Right ventricle myocardium inferior (tissue), 1 donor: ENCODE data around the gene NUMA1. TPM values are rescaled to one million over a fixed set of nuclear protein-coding genes. Genes with fewer than 3 reads are reported as not detected.

Source experiments
- ATAC-seq: fragments of 200-7000 bp; cut with Tn5 transposase; one replicate; pipeline ENCODE4 v1.9.1; 2020; ENCODE audit warnings: mild to moderate bottlenecking, moderate library complexity
- DNase-seq: peaks from one replicate; pipeline ENCODE4 v3.0.0; 2021; ENCODE audit errors: missing footprints
- intact Hi-C: fragments of 100-400 bp; cut with DNase I; formaldehyde crosslinking; loops from one replicate; pipeline ENCODE4 v1.11.0; 2022
- total RNA-seq: library from RNA; stranded (reverse); fragmentation: NEBNext Ultra II Directional; extraction: Animal tissue kit (Norgen Biotek cat#: 25700); gene quantifications from one replicate; pipeline ENCODE4 v1.2.1, GENCODE V29; 2021
- donor health status: DM: no; HTN: yes; CAD: no; lungs with severe emphysema.

NUMA1 gene
- total RNA-seq, 1 donor from 2014 or later, result 81.3 TPM

DNA sequence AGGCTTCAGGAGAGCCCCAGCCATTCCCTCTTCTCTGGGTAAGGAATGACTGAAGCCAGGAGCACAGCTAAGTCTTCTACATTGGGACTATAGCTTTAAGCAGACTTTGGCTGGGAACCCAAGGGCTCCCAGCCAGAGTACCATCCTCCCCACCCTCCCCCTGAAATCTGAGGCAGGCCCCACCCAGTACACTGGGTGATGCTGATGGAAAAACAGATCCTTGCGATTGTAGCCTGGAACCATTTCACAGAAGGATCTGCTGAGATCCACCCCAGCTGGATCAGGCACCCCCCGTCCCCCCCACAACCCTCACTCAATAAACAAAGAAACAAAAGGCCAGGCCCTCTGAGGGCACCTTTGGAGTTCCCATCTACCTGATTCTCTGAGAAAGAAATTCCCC, 41.9 kb downstream of the NUMA1 start:
- ATAC-seq, result peak; percentile 70
- intact Hi-C loops, result no loop called here

DNA sequence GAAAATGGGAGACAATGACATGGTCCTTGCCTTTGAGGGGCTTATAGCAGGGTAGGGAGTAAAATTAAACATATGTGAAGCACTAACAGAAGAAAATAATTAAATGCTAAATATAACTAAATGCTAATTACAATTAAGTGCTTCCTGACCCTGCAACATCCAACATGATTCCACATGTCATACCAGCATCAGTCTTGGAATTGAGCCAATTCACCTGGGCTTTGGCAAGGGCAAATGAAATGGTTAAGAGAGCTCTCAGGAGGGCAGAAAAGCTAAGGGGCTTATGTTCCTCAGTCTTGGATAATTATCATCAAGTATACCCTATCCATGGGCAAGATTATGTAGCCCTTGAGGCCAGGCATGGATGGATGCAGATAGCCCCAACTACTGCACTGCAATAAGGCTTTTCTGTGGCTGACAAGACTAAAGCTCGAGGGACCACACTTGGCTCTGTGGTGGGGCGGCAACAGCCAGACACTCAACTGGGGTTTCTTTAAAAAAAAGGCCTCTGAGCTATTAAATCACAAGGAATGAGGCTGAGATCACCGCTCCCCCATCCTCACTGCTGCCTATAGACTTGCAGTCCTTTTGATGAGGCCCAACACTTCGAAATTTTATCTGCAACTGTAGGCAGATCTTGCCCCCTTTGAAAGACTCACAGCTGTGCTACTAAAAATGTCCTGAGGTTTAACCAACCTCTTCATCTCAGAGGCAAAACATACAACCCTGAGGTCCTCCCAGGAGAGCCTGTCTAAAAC, 42.6 kb downstream of the NUMA1 start:
- intact Hi-C loops, result no loop called here
- DNase-seq (no peak), ATAC-seq (peak; percentile 23)

More for the DNA sequence above, 41.9 kb downstream of the NUMA1 start:
- no peak for DNase-seq

DNA sequence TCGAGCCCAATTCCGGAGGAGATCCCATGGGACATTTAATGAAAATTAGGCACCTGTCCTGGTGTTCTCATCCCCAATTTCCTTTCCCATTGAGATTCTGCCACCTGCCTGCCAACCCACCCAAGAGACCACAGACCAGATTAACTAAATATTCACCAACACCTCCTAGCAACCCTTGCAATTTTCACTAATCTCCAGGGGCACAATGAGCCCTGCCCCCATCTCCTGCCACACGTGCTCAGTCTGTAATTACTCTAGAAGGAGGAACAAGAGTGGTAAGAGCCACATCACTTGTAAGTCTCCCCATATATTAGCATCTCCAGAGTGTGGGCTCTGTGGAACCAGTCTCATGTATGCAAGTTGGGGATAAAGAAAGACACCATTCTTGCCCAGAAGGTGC, 43.7 kb downstream of the NUMA1 start:
- no peak for DNase-seq
- intact Hi-C loops, result no loop called here
- ATAC-seq, result no peak

DNA sequence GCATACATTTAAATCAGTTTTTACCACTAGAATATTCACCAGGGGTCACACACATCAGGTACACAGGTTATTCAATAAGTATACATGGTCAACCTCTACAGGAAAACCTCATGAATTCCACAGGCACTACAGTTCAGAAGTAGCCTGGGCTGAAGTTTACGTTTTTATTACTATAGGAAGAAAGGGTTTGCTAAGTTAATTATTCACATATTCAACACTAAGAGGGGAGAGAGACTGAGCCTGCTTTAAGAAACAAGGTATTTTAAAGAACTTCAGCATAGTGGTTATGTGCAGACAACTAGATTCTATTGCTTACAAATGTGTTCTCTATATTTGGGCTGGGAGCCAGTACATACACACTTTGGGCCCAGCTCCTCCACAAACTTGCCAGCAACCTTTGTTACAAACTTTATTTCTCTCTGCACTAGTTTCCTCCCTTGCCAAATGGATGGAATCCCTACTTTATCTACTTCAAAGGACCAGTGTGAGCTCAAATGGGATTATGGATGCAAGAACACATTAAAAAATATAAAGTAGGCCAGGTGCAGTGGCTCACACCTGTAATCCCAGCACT, 49.8 kb downstream of the NUMA1 start:
- no peak for DNase-seq
- no peak for ATAC-seq
- intact Hi-C loops, result no loop called here

DNA sequence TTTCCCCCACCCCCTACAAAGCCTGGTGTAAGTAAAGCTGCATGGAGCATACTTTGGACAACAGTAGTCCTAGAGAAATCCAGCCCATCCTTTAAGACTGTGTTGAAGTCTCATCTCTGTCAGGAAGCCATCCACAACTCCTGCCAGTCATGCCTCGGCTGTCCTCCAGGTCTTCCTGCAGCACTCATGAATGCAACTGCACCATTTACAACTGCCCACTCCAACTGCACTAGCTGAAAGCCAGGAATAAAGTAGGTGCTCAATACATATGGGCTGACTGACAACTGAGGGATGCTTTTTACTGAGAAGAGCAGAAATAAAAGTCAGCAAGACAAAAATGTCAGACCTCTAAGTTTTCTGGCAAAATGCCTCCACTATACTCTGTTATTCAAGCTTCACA, 54.3 kb downstream of the NUMA1 start:
- ATAC-seq (no peak), DNase-seq (no peak)
- intact Hi-C loops, result loop anchor here (5.0 kb wide), 1 partner anchor 406 kb away; the partner anchor contains the start of gene CLPB

DNA sequence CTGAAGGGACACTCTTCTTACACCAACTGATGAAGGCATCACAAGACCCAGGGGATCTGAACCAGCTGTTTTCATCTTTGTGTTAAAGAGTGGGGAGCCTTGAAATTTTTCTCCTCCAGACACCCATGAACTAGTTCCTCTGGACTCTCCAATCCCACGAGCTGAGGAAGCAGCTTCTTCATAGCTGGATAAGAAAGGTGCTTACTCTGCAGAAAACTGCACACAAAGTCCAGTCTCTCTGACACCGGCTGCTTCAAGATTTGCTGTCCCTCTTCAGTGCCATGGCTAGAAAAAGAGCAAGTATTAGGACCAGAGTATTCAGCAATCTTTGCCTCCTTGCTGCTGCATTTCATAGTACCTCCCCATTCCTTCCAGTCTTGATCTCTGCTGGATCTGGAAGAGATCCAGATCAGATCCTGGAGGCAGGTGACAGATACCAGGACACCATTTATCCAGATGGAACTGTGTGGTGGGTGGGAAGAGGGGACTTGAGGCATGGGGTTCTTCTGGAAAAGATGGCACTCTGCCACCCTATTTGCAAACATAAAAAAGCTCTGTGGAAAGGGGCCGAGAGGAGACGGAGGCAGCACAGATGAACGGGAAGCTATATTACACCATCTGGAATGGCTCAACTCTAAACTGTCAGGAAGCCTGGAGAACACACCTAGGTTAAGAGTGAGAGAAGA, 56.1 kb downstream of the NUMA1 start:
- intact Hi-C loops, result no loop called here
- no peak for ATAC-seq
- DNase-seq, result no peak

DNA sequence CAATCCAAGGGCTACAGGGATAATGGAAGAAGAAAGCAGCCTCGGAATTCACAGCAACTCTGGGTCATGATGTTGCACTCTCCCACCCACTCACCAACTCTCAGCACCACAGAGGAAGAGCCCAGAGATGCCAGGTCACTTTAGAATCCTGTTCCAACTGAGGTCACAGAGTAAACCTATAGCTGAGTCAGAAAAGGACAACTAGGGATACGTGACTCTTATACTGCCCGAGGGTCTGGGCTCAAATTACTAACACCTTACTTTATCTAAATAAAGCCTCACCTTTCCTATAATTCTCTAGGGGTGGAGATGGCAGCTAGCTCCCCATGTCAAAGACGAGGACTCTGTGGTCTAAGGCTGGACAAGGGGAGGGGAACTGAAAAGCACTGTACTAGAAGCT, 57.0 kb downstream of the NUMA1 start:
- no peak for DNase-seq
- no peak for ATAC-seq
- intact Hi-C loops, result no loop called here

DNA sequence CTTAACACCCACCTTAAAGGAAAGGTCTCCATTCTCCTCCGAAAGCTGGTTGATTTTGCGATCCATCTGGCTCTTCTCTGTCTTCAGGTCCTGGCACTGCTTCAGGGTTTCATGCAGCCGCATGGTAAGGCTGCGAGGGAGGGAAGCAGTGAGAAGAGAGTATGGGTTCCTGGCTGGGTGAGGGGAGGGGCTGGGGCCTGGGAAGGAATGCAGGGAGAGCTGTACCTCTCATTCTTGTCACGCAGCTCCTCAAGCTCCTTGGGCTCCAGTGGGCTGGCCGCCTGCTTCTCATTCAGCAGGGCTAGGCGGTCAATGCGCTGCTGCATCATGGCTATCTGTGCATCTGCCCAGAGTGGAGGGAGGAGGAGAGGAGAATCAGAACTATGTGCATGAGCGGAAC, 62.2 kb downstream of the NUMA1 start:
- DNase-seq, result no peak
- intact Hi-C loops, result loop anchor here (5.0 kb wide), 1 partner anchor 41 kb away; no protein-coding TSS in a partner anchor
- ATAC-seq, result no peak

DNA sequence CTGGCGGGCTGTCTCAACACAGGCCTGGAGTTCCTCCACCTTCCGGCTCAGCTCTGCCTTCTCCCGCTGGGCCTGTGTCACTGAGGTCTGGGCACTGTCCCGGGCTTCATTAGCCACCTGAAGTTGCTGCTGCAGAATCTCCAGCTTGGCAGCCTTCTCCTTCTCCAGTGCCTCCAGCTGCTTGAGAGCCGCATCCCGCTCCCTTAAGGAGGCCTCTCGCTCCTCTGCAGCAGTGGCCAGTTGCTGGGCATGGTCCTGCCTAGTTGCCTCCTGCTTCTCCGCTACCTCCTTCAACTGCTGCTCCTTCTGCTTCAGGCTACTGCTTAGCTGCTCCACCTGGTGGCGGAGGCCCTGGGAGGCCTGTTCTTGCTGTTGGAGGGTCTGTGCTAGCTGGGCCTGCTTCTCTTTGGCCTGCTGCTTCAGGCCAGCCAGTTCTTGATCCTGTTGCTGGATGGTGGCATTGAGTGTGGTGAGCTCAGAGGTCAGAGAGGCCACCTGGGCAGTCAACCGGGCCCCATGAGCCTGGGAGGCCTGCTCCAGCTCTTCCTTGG, 64.8 kb downstream of the NUMA1 start:
- no peak for ATAC-seq
- DNase-seq, result no peak
- intact Hi-C loops, result loop anchor here (5.0 kb wide), 1 partner anchor 38 kb away; no protein-coding TSS in a partner anchor

DNA sequence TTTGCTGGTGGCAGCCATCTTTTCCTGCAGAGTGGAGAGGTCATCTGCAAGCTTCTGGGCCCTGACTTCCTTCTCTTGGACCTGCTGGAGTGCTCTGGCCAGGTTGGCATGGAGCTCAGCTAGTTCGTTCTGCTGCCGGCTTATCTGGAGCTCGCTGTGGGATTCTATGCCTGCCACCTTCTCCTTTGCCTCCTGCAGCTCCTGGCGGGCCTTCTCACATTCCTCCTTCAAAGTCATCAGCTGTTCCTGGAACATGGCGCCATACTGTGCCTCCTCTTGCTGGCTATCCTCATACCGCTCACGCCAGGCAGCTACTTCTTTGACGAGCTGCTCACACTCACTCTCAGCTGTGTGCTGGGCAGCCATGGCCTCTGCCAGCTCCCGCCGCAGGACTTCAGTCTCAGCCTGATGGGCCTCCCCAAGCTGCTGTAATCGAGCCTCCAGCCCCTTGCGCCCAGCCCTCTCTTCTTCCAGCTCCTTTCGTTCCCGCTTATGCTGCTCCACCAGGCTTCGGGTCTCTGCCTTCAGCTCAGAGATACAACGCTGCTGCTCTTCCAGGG, 65.5 kb downstream of the NUMA1 start:
- ATAC-seq (no peak), DNase-seq (no peak)
- intact Hi-C loops, result loop anchor here (5.0 kb wide), 1 partner anchor 38 kb away; no protein-coding TSS in a partner anchor

DNA sequence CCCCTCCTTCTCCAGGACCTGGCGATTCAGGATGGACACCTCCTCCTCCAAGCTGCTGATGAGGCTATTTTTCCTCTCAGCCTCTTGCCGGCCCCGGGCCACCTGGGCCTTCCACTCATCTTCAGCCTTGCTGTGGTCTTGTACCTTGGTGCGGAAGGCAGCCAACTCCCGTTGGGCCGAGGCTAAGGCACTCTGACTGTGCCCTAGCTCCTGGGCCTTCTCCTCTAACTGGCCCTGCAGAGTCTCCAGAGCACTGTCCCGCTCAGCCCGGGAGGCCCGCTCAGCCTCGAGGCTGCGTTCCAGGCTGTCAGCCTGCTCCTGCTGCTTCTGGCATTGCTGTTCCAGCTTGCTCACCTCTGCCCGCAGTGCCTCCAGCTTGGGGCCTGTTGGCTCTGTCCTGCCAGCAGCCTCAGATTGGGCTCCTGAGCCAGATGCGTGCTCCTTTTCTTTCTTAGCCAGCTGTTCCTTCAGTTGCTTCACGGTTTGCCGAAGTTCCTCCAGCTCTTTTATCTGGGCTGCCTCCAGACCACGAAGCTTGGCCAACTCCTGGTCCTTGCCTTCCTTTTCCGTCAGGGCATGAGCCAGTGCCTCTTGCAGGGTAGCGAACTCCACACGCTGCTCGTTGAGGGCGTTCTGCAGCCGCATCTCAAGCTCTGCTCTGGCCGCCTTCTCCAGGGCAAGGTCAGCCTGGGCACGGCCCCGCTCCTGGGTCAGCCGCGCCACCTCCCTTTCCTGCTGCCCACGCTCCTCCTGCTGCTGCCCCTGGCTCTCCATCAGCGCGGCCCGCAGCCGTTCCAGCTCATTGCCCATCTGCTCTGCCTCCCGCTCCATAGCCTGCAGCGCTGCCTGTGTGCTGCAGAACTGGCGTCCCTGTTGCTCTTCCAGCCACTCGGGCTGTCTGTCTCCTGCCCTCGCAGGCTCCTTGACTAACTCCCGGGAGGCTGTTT, 66.3 kb downstream of the NUMA1 start:
- DNase-seq (no peak), ATAC-seq (no peak)
- intact Hi-C loops, result no loop called here

DNA sequence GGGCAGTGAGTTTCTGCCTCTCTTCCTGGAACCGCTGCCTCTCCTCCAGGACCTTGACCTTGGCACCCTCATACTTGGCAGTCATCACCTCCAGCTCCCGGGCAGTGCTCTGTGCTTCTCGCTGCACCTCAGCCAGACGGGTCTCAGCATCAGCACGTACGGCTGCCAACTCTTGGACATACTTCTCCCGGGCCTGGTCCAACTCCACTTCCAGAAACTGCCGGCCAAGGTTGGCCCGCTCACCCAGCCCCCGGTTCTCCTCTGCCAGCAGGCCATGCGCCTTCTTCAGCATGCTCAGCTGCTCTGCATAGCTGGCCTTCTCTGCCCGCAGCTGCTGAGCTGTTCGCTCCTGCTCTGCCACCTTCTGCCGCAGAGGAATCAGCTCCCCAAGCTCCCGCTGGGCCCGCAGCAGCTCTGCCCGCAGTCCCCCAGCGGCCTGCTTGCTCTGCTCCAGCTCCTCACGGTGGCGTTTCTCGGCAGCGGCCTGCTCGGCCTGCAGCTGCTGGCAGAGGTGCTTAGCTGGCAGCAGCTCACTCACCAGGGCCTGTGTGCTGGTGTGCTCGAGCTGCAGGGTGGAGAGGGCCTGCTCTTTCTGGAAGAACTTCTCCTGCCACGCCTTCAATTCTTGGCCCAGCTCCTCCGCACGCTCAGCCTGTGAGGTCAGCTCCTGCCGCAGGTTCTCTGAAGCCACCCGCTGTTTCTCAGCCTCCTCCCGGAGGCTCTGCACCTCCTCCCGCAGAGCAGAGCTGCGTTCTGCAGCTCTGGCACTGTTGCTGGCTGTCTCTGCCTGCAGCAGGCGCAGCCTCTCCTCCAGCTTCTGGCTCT, 67.2 kb downstream of the NUMA1 start:
- peak; percentile 81 for DNase-seq
- peak; percentile 78 for ATAC-seq
- intact Hi-C loops, result no loop called here

DNA sequence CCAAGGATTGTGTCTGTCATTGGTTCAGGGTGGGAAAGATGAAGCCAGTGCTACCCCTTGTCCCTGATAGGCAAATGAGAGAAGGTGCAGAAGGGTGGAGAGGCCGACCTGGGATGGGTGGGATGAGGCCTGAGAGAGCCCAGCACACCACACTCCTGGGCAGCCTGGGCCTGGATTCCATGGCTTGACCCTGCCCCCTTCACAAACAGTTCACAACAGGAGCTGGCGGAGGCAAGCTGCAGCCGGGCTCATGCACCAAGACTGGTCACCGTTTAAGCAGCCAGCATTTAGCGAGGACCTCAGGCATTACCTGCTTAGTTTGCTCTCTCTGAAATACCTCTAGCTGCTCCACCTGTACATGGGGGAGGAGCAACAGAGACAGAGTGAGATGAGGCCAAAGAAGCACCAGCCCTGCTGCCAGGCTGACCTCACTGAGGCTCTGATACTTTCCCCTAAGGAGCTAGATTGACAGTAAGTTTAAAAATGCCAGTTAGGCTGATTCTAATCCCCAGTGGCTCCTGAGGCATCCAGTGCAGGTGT, 68.2 kb downstream of the NUMA1 start:
- intact Hi-C loops, result no loop called here
- no peak for DNase-seq
- ATAC-seq, result no peak

DNA sequence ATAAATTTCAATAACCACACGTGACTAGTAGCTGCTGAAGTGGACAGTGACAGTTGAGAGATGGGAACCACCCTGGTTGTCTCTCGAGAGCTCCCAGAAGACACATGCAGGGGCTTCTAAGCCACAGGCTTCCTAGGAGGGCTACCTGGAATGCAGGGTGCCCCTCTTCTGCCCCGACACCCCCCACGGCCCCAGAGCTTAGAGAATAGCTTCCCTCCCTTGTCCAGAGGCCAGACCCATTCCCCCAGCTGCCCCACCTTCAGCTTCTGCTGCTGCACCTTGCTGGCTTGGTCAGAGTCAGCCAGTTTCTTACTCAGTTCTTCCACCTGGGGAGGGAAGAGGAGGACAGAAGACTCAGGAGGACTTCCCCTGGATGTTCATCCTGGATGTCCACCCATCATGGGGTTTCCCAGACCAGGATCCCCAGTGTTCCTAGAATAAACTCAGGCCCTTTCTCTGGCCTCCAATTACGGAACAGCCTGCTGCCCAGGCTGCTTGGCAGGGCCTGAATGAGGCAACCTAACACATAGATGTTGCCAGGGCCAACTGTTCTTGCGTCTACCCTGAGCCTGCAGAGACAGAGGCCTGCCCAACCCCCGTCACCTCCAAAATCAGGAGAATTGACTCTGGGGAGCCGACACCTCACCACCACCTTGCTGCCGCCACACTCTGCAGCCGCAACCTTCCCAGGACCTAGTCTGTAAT, 69.7 kb downstream of the NUMA1 start:
- intact Hi-C loops, result no loop called here
- no peak for DNase-seq
- peak; percentile 20 for ATAC-seq

DNA sequence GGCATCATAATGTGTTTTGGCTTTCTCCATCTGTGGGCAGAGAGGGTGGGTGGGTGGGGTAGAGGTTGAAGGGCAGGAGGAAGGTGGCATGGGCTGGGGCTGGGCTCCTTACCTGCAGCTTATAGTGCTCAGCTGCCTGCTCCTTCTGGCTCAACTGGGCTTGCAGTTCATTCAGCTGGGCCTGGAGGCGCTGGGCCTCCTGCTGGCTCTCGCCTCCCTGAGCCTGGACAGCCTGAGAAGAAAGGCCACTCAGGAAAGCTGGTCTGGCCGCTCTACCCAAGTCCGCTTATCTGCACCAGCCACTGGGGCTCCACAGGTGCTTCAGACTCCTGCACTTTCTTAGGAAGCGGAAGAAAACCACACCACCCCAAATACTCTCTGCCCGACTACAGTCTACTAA, 71.2 kb downstream of the NUMA1 start:
- DNase-seq (no peak), ATAC-seq (no peak)
- intact Hi-C loops, result no loop called here

DNA sequence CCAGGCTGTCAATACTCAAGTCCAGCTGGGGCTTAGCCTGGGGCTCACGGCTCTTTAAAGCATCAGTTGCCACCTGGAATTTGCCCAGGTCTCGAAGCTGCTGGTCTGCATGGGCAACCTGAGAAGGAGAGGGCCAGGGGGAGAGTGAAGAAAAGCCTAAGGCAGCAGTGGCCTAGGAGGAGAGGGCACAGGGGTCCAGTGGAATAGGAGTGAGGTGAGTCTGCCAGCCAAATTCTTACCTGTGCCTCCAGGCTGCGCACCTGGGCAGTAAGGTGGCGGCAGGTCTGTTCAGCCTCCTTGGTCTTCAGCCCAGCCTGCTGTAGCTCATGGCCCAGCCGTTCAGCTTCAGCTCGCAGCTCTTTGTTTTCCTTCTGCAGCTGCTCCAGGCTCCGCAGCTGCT, 71.6 kb downstream of the NUMA1 start:
- intact Hi-C loops, result no loop called here

DNA sequence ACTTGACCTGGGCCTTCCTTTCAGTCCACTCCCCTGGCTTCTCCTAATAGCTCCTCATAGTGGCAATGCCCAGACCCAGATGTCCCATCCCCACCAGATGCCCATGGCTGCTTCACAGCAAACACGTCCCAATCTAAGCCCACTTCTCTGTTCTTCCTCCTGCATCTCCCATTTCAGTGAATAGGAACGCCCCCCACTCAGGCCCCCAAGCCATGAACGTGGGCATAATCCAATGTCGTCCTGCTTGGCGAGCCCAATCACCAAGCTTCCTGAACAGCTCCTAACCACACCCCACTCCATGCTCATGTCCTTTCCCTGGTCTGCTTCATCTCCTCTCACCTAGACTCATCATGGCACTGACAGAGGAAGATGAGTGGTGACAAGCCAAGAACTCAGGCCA, 72.8 kb downstream of the NUMA1 start:
- intact Hi-C loops, result no loop called here
- DNase-seq (no peak), ATAC-seq (no peak)

More for the DNA sequence above, 71.6 kb downstream of the NUMA1 start:
- no peak for ATAC-seq
- no peak for DNase-seq
